GM18868 (cell line): ENCODE results near the gene CUZD1.

ENCODE experiments used
- ATAC-seq: cut with Tn5 transposase; IDR thresholded peaks from one replicate; pipeline ENCODE4 v1.9.1; 2021; ENCODE audit warnings: mild to moderate bottlenecking, moderate library complexity; ENCODE audit not compliant: unreplicated experiment

The CUZD1 gene

DNA sequence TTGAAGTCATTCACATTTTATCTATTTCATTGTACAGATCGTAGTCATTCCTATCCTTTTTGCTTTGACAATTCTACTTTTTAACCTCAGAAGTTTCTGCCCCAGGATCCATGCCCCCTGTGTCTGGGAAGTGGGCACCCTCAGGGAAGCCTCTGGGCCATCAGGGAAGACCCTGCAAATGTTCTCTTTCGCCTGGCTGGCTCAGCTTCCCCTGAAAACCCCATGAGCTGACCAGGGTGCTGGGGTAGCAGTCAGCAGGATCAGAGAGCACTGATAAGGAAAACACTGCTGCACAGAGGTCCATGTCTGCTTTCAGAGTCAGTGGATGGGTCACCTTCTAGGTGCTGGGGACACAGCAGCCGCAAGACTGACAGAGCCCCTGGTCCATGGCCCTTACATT is 23.8 kb downstream of the CUZD1 start:
- no peak for ATAC-seq

DNA sequence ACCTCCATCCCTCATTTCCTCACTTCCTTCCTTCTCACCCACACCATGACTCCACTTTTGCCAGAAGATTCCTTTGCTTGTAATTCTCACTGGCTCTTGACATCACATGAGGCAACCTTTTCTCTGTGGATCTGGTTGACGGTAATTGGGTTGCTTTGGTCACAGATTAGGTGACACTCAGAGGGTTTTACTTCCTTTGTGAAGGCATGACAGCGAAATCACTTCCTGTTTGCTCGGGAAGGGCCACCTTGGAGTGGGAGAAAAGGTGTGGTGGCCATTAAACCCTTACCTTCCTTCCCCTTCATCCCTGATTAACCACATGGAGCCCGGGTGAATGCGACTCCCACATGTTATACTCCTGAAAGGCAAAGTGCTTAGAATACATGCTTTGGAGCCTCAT is 30.2 kb downstream of the CUZD1 start:
- ATAC-seq = no peak

DNA sequence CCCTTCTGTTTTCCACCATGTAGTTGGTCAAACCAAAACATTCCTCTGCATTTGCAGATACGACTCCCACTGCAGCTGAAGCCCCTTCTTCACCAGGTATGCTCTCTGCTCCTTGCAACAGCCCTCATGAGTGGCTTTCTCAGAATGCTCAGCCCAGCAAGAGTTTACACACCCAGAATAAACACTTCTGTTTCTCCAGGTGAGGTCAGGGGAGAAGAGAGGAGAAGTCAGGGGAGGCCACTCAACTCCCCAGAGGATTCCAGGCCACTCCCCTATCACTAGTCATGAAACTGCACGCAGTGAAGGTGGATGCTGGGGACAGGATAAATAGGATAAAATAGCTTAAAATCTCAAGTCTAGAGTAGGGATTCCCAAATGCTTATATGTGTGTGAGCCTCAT is 31.2 kb downstream of the CUZD1 start:
- no peak for ATAC-seq

DNA sequence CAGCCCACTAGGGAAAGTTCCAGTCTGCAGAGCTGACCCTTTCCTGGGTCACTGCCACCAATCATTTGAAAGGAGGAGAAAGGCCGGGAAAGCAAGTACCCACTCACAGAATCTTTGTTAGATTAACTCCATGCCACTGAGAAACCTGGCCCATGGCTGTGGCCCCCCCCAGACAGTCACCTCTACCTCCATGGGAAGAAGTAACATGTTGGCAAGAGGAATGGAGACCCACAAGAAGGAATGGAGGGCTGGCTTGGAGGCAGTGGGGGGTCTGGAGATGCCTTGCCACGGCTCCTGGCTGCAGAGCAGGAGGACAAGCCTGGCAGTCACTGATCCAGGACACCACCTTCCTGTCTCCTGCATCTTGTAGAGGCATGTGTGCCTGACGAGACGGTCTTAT is 32.9 kb downstream of the CUZD1 start:
- ATAC-seq = no peak

DNA sequence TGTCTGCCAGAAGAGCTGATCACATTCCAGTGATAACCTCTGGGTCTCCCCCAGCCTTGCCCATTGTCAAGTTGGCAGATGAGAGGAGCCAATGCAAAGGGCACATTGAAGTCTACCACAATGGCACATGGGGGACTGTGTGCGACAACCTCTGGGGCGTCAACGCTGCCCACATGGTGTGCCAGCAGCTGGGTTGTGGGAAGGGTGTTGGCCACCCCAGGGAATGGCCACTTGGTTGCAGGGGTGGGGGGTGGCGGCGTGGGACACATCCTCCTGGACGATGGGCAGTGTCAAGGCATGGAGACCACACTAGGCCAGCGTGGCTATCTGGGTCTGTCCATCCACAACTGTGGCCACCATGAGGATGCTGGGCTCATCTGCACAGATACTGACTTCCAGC is 43.4 kb downstream of the CUZD1 start:
- ATAC-seq = no peak

DNA sequence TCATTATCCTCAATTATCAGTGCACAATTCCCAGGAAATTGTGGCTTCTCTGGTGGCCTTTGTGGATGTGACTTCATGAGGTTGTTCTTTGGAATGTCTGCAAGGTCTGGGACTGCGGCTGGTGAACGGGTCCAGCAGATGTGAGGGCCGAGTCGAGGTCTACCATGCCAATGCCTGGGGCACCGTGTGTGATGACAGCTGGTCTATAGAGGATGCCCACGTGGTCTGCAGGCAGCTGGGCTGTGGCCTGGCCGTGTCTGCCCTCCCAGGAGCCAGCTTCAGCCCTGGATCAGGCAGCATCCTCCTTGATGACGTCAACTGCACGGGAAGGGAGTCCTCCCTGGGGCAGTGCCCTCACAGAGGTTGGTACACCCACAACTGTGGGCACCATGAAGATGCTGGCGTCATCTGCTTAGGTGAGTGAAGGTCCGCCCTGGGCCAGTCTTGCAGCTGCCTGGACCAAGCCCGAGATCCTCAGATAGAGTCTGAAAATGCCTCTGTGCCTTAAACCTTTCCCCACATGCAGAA is 46.9 kb downstream of the CUZD1 start:
- no peak for ATAC-seq

DNA sequence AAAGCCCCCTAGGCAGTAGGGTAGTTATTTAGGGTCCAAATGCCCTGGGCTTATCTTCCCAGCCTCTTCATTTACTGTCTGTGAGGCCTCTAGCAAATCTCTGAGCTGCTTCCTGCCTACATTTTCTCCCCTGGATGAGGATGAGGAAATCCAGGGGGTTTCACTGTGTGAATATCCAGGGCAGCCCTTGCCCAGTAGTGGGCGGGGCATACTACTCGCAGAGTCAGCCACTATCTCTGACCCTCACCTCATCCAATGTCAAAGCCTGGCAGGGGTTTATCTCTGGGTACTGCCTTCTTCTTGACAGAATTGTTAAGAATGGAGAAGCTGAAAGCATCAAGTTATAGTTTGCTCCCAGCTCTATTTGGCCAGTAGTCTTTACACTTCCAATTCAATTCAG is 48.9 kb downstream of the CUZD1 start:
- no peak for ATAC-seq

DNA sequence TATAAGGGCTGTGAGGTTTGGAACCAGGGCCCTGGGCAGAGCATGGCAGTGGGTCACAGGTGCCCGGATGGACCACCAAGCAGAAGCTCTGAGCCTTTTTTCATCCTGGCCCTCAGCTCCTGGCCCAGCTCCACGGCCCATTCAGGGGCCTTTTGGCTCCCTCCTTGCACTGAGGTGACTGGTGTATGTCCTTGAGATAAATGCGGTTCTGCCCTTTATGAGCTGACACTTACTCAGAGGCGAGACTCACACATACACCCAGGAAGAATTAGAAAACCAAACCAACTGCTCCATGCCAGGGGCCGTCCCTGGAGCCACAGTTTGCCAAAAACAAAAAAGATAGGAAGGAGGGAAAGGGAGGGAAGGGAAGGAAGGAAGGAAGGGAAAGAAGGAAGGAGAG is 49.7 kb downstream of the CUZD1 start:
- ATAC-seq = no peak

DNA sequence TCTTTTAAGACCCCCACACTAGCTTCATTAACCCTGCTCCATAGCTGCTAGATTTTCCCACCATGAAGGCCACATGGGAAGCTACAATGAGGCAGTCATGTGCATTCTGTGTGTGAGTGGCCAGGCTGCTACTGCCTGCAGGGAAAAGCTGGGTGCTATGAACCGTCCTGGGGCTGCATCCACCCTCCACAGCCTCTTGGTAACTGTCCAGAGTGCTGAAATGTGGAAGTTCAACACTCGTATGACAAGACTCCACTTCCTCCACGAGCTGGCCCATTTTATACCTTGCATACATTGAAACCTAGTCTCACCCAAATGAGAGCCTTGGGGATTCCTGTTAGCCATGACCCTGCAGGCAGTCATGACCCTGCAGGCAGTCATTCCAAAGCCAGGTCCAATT is 59.4 kb downstream of the CUZD1 start:
- ATAC-seq = no peak

DNA sequence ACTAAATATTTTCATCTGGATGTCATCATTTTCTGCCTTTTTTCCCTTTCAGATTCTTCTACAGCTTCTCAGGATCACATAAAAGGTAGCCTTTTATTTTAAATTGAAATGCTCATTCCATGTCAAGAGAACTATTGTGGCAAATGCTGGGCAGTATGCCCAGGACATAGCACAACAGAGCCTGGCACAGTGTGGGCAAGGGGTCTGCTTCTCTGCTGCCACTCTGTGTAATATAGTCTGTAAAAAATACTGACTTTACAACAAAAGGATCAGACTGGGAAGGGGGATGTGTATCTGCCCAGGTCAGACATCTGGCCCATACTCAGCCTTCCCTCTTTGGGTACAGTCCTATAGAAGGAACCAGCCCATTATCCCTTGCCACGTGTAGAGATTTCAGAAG is 62.7 kb downstream of the CUZD1 start:
- ATAC-seq = no peak
